K562 (cell line): ENCODE measurements around the gene CEP20. TPM values are rescaled to one million over a fixed set of nuclear protein-coding genes. Genes with fewer than 3 reads are reported as not detected.

Source experiments
- ATAC-seq: fragments of 200-7000 bp; cut with Tn5 transposase; 3 replicates; pipeline ENCODE4 v1.9.1; 2020; ENCODE audit warnings: moderate library complexity
- BruUV-seq: library from RNA; stranded (reverse); fragments of 400-500 nt; replicated peaks from 2 replicates; lab custom pipeline; 2021; lab: Mats Ljungman, UMichigan
- CTCF ChIA-PET: fragments of 300-600 bp; formaldehyde crosslinking; extraction: SDS; loops from one replicate; lab custom pipeline; 2021; ENCODE audit warnings: low intra/inter-chr PET ratio; lab: Yijun Ruan, JAX
- POLR2A ChIA-PET: fragments of 300-600, 350-650 bp; sonication (Branson Sonifier 250); formaldehyde crosslinking; extraction: SDS; loops from one replicate; lab custom pipeline; 2021; ENCODE audit warnings: antibody characterized with exemption, inconsistent platforms; lab: Yijun Ruan, JAX
- DNase-seq, 4 experiments: peaks; one replicate each; pipeline versions ENCODE4 v3.0.0 to v3.0.0-alpha.2; 2011 to 2018; ENCODE audit warnings: low spot score in 3 of 4, mixed read lengths in 3 of 4; ENCODE audit errors: extremely low read depth in 1 of 4
- FAIRE-seq: peaks from 2 replicates; lab custom pipeline; 2011; peaks lifted over from hg19 to GRCh38; lab: Jason Lieb, UNC
- H2AFZ ChIP-seq: 2 replicates; pipeline ENCODE4 v1.6.0; 2011; ENCODE audit warnings: low read depth, low read length, control low read depth, inconsistent platforms
- H3K27ac ChIP-seq: fragments of 200-600 bp; 3 replicates; pipeline ENCODE4 v1.8.0; 2011; ENCODE audit warnings: low read depth, mild to moderate bottlenecking, control low read depth, inconsistent platforms, low read length, moderate library complexity, mixed read lengths; ENCODE audit errors: extremely low read depth
- H3K27me3 ChIP-seq, 2 experiments: fragments of 300-600 bp in 1 of 2; 2 replicates in 1 of 2; 3 replicates in 1 of 2; pipeline versions ENCODE4 v1.6.0 to v1.8.0; 2011; ENCODE audit warnings: inconsistent platforms in 2 of 2, low read length in 2 of 2, mild to moderate bottlenecking in 1 of 2, mixed read lengths in 1 of 2, moderate library complexity in 1 of 2; ENCODE audit not compliant: control insufficient read depth in 2 of 2, insufficient read depth in 2 of 2
- H3K36me3 ChIP-seq: fragments of 300-600 bp; 3 replicates; pipeline ENCODE4 v1.8.0; 2011; ENCODE audit warnings: mild to moderate bottlenecking, low read length, inconsistent platforms; ENCODE audit not compliant: control insufficient read depth, insufficient read depth
- H3K4me1 ChIP-seq, 2 experiments: fragments of 200-600 bp in 1 of 2; replicated peaks in 1 of 2; 2 replicates in 1 of 2; 3 replicates in 1 of 2; pipeline versions ENCODE4 v1.5.1 to v1.8.0; 2011; ENCODE audit warnings: inconsistent platforms in 2 of 2, low read length in 2 of 2, mild to moderate bottlenecking in 1 of 2, mixed read lengths in 1 of 2, moderate library complexity in 1 of 2; ENCODE audit not compliant: control insufficient read depth in 2 of 2, insufficient read depth in 2 of 2
- H3K4me2 ChIP-seq: 2 replicates; pipeline ENCODE4 v1.6.1; 2011; ENCODE audit warnings: low read length, control low read depth, inconsistent platforms, mixed read lengths; ENCODE audit not compliant: insufficient read depth
- H3K4me3 ChIP-seq: fragments of 200-600 bp; sonication (generic), shearing (Covaris generic); 2 replicates; pipeline ENCODE4 v1.5.1; 2016; ENCODE audit warnings: control low read depth, inconsistent platforms
- H3K79me2 ChIP-seq: fragments of 200-600 bp; 3 replicates; pipeline ENCODE4 v1.8.0; 2011; ENCODE audit warnings: low read length, inconsistent platforms; ENCODE audit not compliant: control insufficient read depth, insufficient read depth
- H3K9ac ChIP-seq, 2 experiments: 2 replicates each; pipeline versions ENCODE4 v1.6.0 to v1.6.1; 2011; ENCODE audit warnings: low read depth in 2 of 2, low read length in 2 of 2, control low read depth in 1 of 2, inconsistent platforms in 1 of 2, mild to moderate bottlenecking in 1 of 2, mixed read lengths in 1 of 2; ENCODE audit not compliant: insufficient read depth in 1 of 2
- H3K9me1 ChIP-seq: one replicate; pipeline ENCODE4 v1.6.0; 2011; ENCODE audit warnings: inconsistent platforms, mild to moderate bottlenecking, low read length, moderate library complexity; ENCODE audit not compliant: control insufficient read depth, insufficient read depth
- H3K9me3 ChIP-seq: replicated peaks from 2 replicates; pipeline ENCODE4 v1.5.1; 2011; ENCODE audit warnings: low read depth, low read length, inconsistent platforms; ENCODE audit not compliant: control insufficient read depth, insufficient read depth
- H4K20me1 ChIP-seq: replicated peaks from 2 replicates; pipeline ENCODE4 v1.6.1; 2011; ENCODE audit warnings: low read length, inconsistent platforms, mixed read lengths; ENCODE audit not compliant: control insufficient read depth, insufficient read depth
- HDAC6 ChIP-seq: IDR thresholded peaks from 2 replicates; pipeline ENCODE4 v1.6.1; 2012; ENCODE audit warnings: low read depth, mild to moderate bottlenecking, control low read depth, inconsistent platforms, low read length, moderate library complexity
- HNRNPL ChIP-seq: fragments of 200-400 bp; formaldehyde crosslinking; IDR thresholded peaks from 2 replicates; pipeline ENCODE4 v1.6.1; 2017; ENCODE audit warnings: low read depth, mild to moderate bottlenecking, low read length
- HSF4 ChIP-seq: fragments of 250-450 bp; sonication (Bioruptor Pico); IDR thresholded peaks from 2 replicates; pipeline ENCODE4 v2.1.2; 2022; ENCODE audit warnings: mild to moderate bottlenecking, moderate library complexity, borderline replicate concordance
- TAF15 ChIP-seq: fragments of 200-400 bp; formaldehyde crosslinking; IDR thresholded peaks from 2 replicates; pipeline ENCODE4 v1.6.1; 2017; ENCODE audit warnings: mild to moderate bottlenecking, low read depth, low read length, moderate library complexity
- TCF7L2 ChIP-seq: fragments of 150-350 bp; IDR thresholded peaks from 2 replicates; pipeline ENCODE4 v1.6.1; 2016; ENCODE audit warnings: low read depth, mild to moderate bottlenecking, low read length, moderate library complexity
- TSC22D4 ChIP-seq: fragments of 450-650 bp; IDR thresholded peaks from 2 replicates; pipeline ENCODE4 v1.6.1; 2016; ENCODE audit warnings: missing genetic modification characterization, missing biosample characterization, control low read depth
- ZNF551 ChIP-seq: fragments of 250-450 bp; sonication (Bioruptor Pico); IDR thresholded peaks from 2 replicates; pipeline ENCODE4 v1.5.0; 2021; ENCODE audit warnings: mild to moderate bottlenecking, moderate library complexity
- WGBS: fragments of 100-300 bp; shearing (Covaris generic); methylation state at CpG from one replicate; pipeline ENCODE4 v1.1.6; 2016; ENCODE audit warnings: low coverage, mixed read lengths; ENCODE audit not compliant: insufficient coverage; ENCODE audit errors: missing lambda C conversion rate; 5-methylcytosine and 5-hydroxymethylcytosine counted together
- in situ Hi-C: fragments of 300-500 bp; cut with MboI; formaldehyde crosslinking; loops from 4 replicates; pipeline ENCODE4 v1.15.0; 2018; ENCODE audit warnings: inconsistent platforms, mixed read lengths
- intact Hi-C: fragments of 100-400 bp; cut with micrococcal nuclease; formaldehyde crosslinking; loops from 2 replicates; pipeline ENCODE4 v1.14.2; 2022
- polyA plus RNA-seq, 8 experiments: library from polyadenylated mRNA; depleted of rRNA in 4 of 8; stranded (reverse) in 5 of 8; unstranded in 3 of 8; fragments of >200 nt; fragmentation: Nextera tagmentation in 2 of 8; fragmentation: Illumina TruSeq in 1 of 8; extraction: Ambion mirVana in 2 of 8; extraction: Trizol in 1 of 8; gene quantifications; 2 replicates each; pipeline versions ENCODE4 v1.2.1 to v1.2.3, GENCODE V29; 2011 to 2014; ENCODE audit warnings: inconsistent platforms in 1 of 8, missing spikeins in 1 of 8
- total RNA-seq, 7 experiments: library from RNA; depleted of rRNA in 6 of 7; stranded (reverse); fragments of >200 nt in 6 of 7; fragmentation: Illumina TruSeq in 2 of 7; extraction: Trizol in 2 of 7; gene quantifications; 2 replicates each; pipeline versions ENCODE4 v1.2.1 to v1.2.3, GENCODE V29; 2011 to 2021; ENCODE audit warnings: low replicate concordance in 1 of 7
- TF ChIP-seq, protein P1 (sequence below), 2 experiments: fragments of 250-450 bp in 1 of 2; fragments of 450-650 bp in 1 of 2; sonication (Bioruptor Pico) in 1 of 2; IDR thresholded peaks; 2 replicates each; pipeline versions ENCODE4 v1.6.1 to v1.8.0; 2016 to 2021; ENCODE audit warnings: mild to moderate bottlenecking in 2 of 2, moderate library complexity in 2 of 2, missing compliant biosample characterization in 1 of 2, missing genetic modification characterization in 1 of 2

The CEP20 gene
- total and polyA plus RNA-seq, 9 of the 15 experiments (the other 6 are each of a cell fraction or from before 2014, with no cell fraction given) = 41.3 to 150 (median 104) TPM

DNA sequence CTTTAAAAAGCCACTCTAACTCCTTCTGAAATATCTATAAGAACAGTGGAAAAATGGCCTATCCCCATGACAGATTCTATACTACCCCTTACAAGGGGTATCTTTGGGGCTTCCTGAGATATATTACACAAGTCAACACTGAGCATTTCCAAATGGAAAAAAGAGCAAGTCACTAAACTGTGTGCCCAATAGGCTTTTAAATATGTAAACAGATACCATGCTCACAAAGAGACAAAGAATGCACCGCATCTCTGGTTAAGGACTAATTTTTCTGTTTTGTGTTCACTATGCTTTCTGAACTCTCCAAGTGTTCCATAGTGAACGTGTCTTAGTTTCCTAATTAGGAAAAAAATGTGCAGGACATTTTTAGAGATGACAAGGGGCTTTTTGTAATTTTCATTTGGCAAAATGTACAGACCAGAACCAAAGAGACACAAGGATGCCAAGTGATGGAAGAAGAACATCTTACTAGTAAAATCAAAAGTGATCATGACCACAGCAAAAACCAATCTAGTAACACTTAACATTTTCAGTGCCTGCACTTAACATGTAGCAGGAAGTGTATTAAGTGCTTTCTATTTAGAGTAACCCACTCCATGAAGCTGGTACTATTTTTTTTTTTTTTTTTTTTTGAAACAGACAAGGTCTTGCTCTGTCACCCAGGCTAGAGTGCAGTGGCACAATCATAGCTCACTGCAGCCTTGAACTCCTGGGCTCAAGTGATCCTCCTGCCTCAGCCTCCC is 53.1 kb downstream of the CEP20 start:
- no peak overlapping the region for H3K4me3 ChIP-seq
- POLR2A ChIA-PET = interaction anchor here (0.6 to 1.0 kb wide), 2 partner anchors 9 to 15 kb away, joined by 3 to 5 read pairs; no protein-coding TSS in a partner anchor
- in situ Hi-C loops = no loop called here
- H3K79me2 ChIP-seq = no peaks in the 10 kb centered on the region
- no peaks in the 10 kb centered on the region for H3K9me1 ChIP-seq
- no peak for TF ChIP-seq HSF4 (CRISPR knock-in tag)
- no peak for TF ChIP-seq TSC22D4 (tag)
- TF ChIP-seq, protein P1, sequence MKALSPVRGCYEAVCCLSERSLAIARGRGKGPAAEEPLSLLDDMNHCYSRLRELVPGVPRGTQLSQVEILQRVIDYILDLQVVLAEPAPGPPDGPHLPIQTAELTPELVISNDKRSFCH (CRISPR knock-in tag; IDR thresholded peaks at IDR 0.05) = no peak
- TF ChIP-seq, protein P1 (tag; IDR thresholded peaks at IDR 0.05) = no peak
- no peak for TF ChIP-seq TAF15
- no peak for TF ChIP-seq ZNF551 (CRISPR knock-in tag)
- TF ChIP-seq HDAC6 = no peak
- TF ChIP-seq TCF7L2 = no peak
- no peak for TF ChIP-seq HNRNPL
- no peak overlapping the region for H3K9ac ChIP-seq
- no TSS peak for BruUV-seq
- no peaks in the 10 kb centered on the region for H3K4me1 ChIP-seq
- peaks cover 11 to 35% of the 10 kb centered on the region in 2 experiments; a peak in 4 of 5 replicates for H3K27me3 ChIP-seq
- no peaks in the 10 kb centered on the region for H3K36me3 ChIP-seq
- FAIRE-seq = no peak
- no peaks in the 10 kb centered on the region for H3K9me3 ChIP-seq
- CTCF ChIA-PET = no interaction called here
- H3K4me2 ChIP-seq = no peak overlapping the region
- no peak overlapping the region for H3K27ac ChIP-seq
- 2% methylated on average over 2 of the region's 2 CpGs for WGBS
- no peak for ATAC-seq
- no peak overlapping the region for H2AFZ ChIP-seq
- DNase-seq = no peak
- intact Hi-C loops = no loop called here
- H4K20me1 ChIP-seq = no peaks in the 10 kb centered on the region
